HCT116 (cell line): ENCODE results near the gene KLK15. TPM values are rescaled to one million over a fixed set of nuclear protein-coding genes. Genes with fewer than 3 reads are reported as not detected.

ENCODE experiments used
- ATAC-seq: fragments of 200-7000 bp; cut with Tn5 transposase; 2 replicates; pipeline ENCODE4 v1.9.1; 2020; ENCODE audit warnings: mild to moderate bottlenecking, moderate library complexity
- BruUV-seq: library from RNA; stranded (reverse); fragments of 400-500 nt; replicated peaks from 2 replicates; lab custom pipeline; 2021; lab: Mats Ljungman, UMichigan
- CTCF ChIA-PET: fragments of 300-600 bp; sonication (Branson Sonifier 250); formaldehyde crosslinking; loops from one replicate; lab custom pipeline; 2021; ENCODE audit warnings: antibody characterized with exemption; lab: Charles Lee
- POLR2A ChIA-PET: fragments of 300-600, 350-600 bp; sonication (Branson Sonifier 250); formaldehyde crosslinking; loops from one replicate; lab custom pipeline; 2021; ENCODE audit warnings: antibody characterized with exemption; lab: Charles Lee
- RAD21 ChIA-PET, 2 experiments: fragments of 300-600 bp; sonication (Branson Sonifier 250); formaldehyde crosslinking; loops; one replicate each; lab custom pipeline; 2023; ENCODE audit warnings: low total read pairs in 2 of 2; ENCODE audit not compliant: uncharacterized antibody in 2 of 2, unreplicated experiment in 2 of 2, low non-redundant PET in 1 of 2; lab: Charles Lee
- DNase-seq: peaks from one replicate; pipeline ENCODE4 v3.0.0-alpha.2; 2010; ENCODE audit warnings: low read depth, low spot score
- H2AFZ ChIP-seq: fragments of 200-600 bp; shearing (Covaris generic), sonication (generic); 2 replicates; pipeline ENCODE4 v1.6.1; 2017; ENCODE audit warnings: low read depth, mixed run types, mixed read lengths, antibody characterized with exemption, low read length; ENCODE audit not compliant: poor library complexity, severe bottlenecking
- H3K27ac ChIP-seq: 2 replicates; pipeline ENCODE4 v1.5.1; 2012; ENCODE audit warnings: low read depth, low read length
- H3K27me3 ChIP-seq: fragments of 200-600 bp; sonication (generic); 2 replicates; pipeline ENCODE4 v1.6.1; 2016; ENCODE audit warnings: mixed run types, low read length, mixed read lengths; ENCODE audit not compliant: insufficient read depth
- H3K36me3 ChIP-seq, 2 experiments: fragments of 200-500 bp in 1 of 2; fragments of 200-600 bp in 1 of 2; sonication (Bioruptor generic) in 1 of 2; sonication (generic) in 1 of 2; 2 replicates each; pipeline versions ENCODE4 v1.5.1 to v1.6.1; 2014 to 2016; ENCODE audit warnings: low read length in 2 of 2, inconsistent platforms in 1 of 2, mixed read lengths in 1 of 2, mixed run types in 1 of 2; ENCODE audit not compliant: insufficient read depth in 2 of 2, control insufficient read depth in 1 of 2
- H3K4me1 ChIP-seq, 2 experiments: fragments of 200-600 bp in 1 of 2; sonication (generic) in 1 of 2; 2 replicates each; pipeline versions ENCODE4 v1.5.1 to v1.6.1; 2012 to 2017; ENCODE audit warnings: low read length in 2 of 2, inconsistent platforms in 1 of 2, mild to moderate bottlenecking in 1 of 2, mixed read lengths in 1 of 2, mixed run types in 1 of 2, moderate library complexity in 1 of 2; ENCODE audit not compliant: insufficient read depth in 2 of 2, control insufficient read depth in 1 of 2
- H3K4me2 ChIP-seq: fragments of 200-600 bp; sonication (generic); 2 replicates; pipeline ENCODE4 v1.6.1; 2017; ENCODE audit warnings: mixed run types, low read length, mixed read lengths
- H3K4me3 ChIP-seq, 2 experiments: fragments of 200-600 bp in 1 of 2; sonication (generic) in 1 of 2; replicated peaks in 1 of 2; 2 replicates each; pipeline ENCODE4 v1.5.1; 2011 to 2016; ENCODE audit warnings: low read length in 2 of 2, control low read depth in 1 of 2, low read depth in 1 of 2, mild to moderate bottlenecking in 1 of 2, mixed read lengths in 1 of 2, mixed run types in 1 of 2
- H3K79me2 ChIP-seq: fragments of 200-600 bp; sonication (generic); 2 replicates; pipeline ENCODE4 v1.6.1; 2017; ENCODE audit warnings: mild to moderate bottlenecking, mixed run types, low read length, moderate library complexity, mixed read lengths; ENCODE audit not compliant: insufficient read depth
- H3K9ac ChIP-seq: fragments of 200-600 bp; sonication (generic); 2 replicates; pipeline ENCODE4 v1.6.1; 2016; ENCODE audit warnings: low read length, mixed read lengths
- H3K9me2 ChIP-seq: fragments of 200-600 bp; sonication (generic), shearing (Covaris generic); 2 replicates; pipeline ENCODE4 v1.6.1; 2017; ENCODE audit warnings: mixed run types, mild to moderate bottlenecking, moderate library complexity; ENCODE audit not compliant: insufficient read depth
- H3K9me3 ChIP-seq, 2 experiments: fragments of 200-500 bp in 1 of 2; fragments of 200-600 bp in 1 of 2; sonication (Bioruptor generic) in 1 of 2; sonication (generic) in 1 of 2; 2 replicates each; pipeline ENCODE4 v1.6.1; 2014 to 2017; ENCODE audit warnings: low read length in 2 of 2, mixed read lengths in 2 of 2, inconsistent platforms in 1 of 2, low read depth in 1 of 2, mild to moderate bottlenecking in 1 of 2, mixed run types in 1 of 2, moderate library complexity in 1 of 2; ENCODE audit not compliant: control insufficient read depth in 1 of 2, insufficient read depth in 1 of 2
- H4K20me1 ChIP-seq: fragments of 200-600 bp; sonication (generic), shearing (Covaris generic); 2 replicates; pipeline ENCODE4 v1.6.1; 2017; ENCODE audit warnings: mixed run types, mild to moderate bottlenecking, moderate library complexity; ENCODE audit not compliant: insufficient read depth
- CEBPB ChIP-seq: IDR thresholded peaks from 2 replicates; pipeline ENCODE4 v1.6.1; 2012; ENCODE audit warnings: low read depth
- EZH2phosphoT487 ChIP-seq: fragments of 200-600 bp; IDR thresholded peaks from 2 replicates; pipeline ENCODE4 v1.6.1; 2018; ENCODE audit warnings: antibody characterized with exemption, borderline replicate concordance
- MAX ChIP-seq: IDR thresholded peaks from 2 replicates; pipeline ENCODE4 v1.6.1; 2012
- POLR2AphosphoS5 ChIP-seq: IDR thresholded peaks from 2 replicates; pipeline ENCODE4 v1.6.1; 2011; ENCODE audit warnings: mild to moderate bottlenecking, low read depth, low read length, moderate library complexity
- RAD21 ChIP-seq: IDR thresholded peaks from 2 replicates; pipeline ENCODE4 v1.6.1; 2012; ENCODE audit warnings: low read depth, mild to moderate bottlenecking
- intact Hi-C: fragments of 100-400 bp; cut with micrococcal nuclease; formaldehyde crosslinking; loops from 2 replicates; pipeline ENCODE4 v1.10.0; 2022
- total RNA-seq: library from RNA; stranded (reverse); gene quantifications from one replicate; pipeline ENCODE4 v1.2.1, GENCODE V29; 2021; ENCODE audit not compliant: unreplicated experiment
- TF ChIP-seq, protein P1 (sequence below): IDR thresholded peaks from 2 replicates; pipeline ENCODE4 v1.6.1; 2012; ENCODE audit warnings: low read depth
- TF ChIP-seq, protein P2 (sequence below), 3 experiments: fragments of 200-600 bp in 1 of 3; sonication (generic) in 1 of 3; IDR thresholded peaks in 2 of 3; conservative IDR thresholded peaks in 1 of 3; 2 replicates each; pipeline ENCODE4 v1.5.1; 2012 to 2017; ENCODE audit warnings: low read depth in 2 of 3, low read length in 2 of 3, antibody characterized with exemption in 1 of 3, borderline replicate concordance in 1 of 3, control low read depth in 1 of 3, mild to moderate bottlenecking in 1 of 3, mixed read lengths in 1 of 3, mixed run types in 1 of 3, moderate library complexity in 1 of 3; ENCODE audit not compliant: insufficient read depth in 1 of 3
- TF ChIP-seq, protein P3 (sequence below): IDR thresholded peaks from 2 replicates; pipeline ENCODE4 v1.6.1; 2011; ENCODE audit warnings: mild to moderate bottlenecking, low read length, moderate library complexity; ENCODE audit not compliant: insufficient replicate concordance; ENCODE audit errors: extremely low read depth

Gene KLK15
- total RNA-seq, 1 experiment from 2014 or later, result not detected

DNA sequence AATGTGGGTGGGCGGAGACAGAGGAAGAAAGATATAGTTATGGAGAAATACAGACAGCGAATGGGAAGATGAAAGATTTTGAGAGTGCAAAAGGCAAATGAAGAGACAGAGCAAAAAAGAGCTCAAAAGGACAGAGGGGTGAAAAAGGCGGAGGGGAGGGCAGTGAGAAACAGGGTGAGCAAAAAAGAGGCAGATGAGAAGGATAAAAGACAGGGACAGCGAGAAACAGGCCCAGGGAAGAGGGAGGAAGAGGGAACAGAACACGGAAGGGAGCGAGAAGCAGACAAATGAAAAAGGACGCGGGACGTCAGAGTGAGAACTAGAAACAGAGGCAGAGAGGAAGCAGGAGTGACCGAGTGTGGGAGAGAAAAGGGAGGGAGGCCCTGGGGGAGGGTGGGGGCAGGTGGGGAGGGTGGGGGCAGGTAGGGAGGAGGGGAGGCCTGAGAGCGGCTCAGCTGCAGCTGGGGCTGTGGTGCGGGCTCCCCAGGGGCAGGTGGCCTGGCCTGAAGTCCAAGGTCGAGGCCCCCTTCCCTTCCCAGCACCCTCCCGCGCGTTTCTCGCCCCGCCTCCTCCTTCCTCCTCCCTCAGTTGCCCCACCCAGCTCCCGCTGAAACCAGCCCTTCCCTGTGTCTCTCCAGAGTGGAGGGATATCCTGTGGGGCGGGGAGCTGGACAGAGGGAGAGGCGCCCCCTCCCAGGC, 12.7 kb downstream of the KLK15 start:
- ChIA-PET POLR2A (interaction anchor here (0.6 to 1.8 kb wide), 2 partner anchors 16 to 177 kb away, joined by 4 to 12 read pairs; no protein-coding TSS in a partner anchor), RAD21 (interaction anchor here in 1 of 2 experiments (0.5 kb wide), 1 partner anchor 115 kb away, joined by 3 read pairs; no protein-coding TSS in a partner anchor), CTCF (no interaction called here)
- intact Hi-C loops, result no loop called here
- H3K4me2 ChIP-seq, result peak overlapping the region; percentile 76
- H3K36me3 ChIP-seq, result no peaks in the 10 kb centered on the region
- peak overlapping the region; percentile 92 for H2AFZ ChIP-seq
- H3K27me3 ChIP-seq, result no peaks in the 10 kb centered on the region
- peaks cover 24 to 52% of the 10 kb centered on the region in 2 experiments for H3K4me1 ChIP-seq
- no peak for TF ChIP-seq POLR2AphosphoS5
- BruUV-seq, result no TSS peak
- peak; percentile 37; the same call in 1 of the 2 replicates for ATAC-seq
- H3K9me3 ChIP-seq, result no peaks in the 10 kb centered on the region; a peak in 1 of 4 replicates
- H3K79me2 ChIP-seq, result no peaks in the 10 kb centered on the region
- peak overlapping the region in 1 of 2 experiments; percentile 37; a peak in 2 of 4 replicates for H3K4me3 ChIP-seq
- no peaks in the 10 kb centered on the region for H4K20me1 ChIP-seq
- no peak for DNase-seq
- no peak overlapping the region; the same call in 1 of the 2 replicates for H3K27ac ChIP-seq
- H3K9me2 ChIP-seq, result no peaks in the 10 kb centered on the region
- H3K9ac ChIP-seq, result peak overlapping the region; percentile 30; the same call in 1 of the 2 replicates

DNA sequence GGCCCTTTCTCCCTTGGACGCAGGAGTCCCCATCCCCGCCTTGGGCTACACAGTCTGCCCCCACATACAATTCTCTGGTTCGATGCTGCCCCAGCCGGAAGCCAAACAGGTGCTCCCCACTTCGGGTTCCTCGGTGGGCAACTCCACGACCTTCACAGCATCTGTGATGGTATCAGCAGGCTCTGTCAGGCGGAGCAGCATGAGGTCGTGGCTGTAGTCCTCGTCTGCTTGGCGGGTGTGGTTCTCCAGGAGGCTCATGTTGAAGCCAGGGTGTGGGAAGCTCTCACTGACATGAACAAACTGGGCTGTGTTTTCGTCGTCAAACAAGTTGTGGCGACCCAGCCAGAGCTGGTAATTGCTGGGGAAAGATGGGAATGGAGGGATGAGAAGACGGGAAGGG, 13.3 kb downstream of the KLK15 start:
- ChIA-PET CTCF (no interaction called here), RAD21 (interaction anchor here in 1 of 2 experiments (0.5 kb wide), 1 partner anchor 115 kb away, joined by 3 read pairs; no protein-coding TSS in a partner anchor), POLR2A (interaction anchor here (0.6 to 1.8 kb wide), 2 partner anchors 16 to 176 kb away, joined by 4 to 12 read pairs; no protein-coding TSS in a partner anchor)
- Histone ChIP-seq H3K27me3 (no peaks in the 10 kb centered on the region), H3K36me3 (no peaks in the 10 kb centered on the region), H3K79me2 (no peaks in the 10 kb centered on the region), H3K9ac (0 out of 2 replicates have a peak overlapping the region, but pooled peaks have one; percentile 23), H2AFZ (no peak overlapping the region), H3K4me3 (no peak overlapping the region), H3K4me2 (peak overlapping the region; percentile 76), H3K9me2 (no peaks in the 10 kb centered on the region), H3K4me1 (peaks cover 24 to 52% of the 10 kb centered on the region in 2 experiments), H4K20me1 (no peaks in the 10 kb centered on the region), H3K9me3 (peaks cover 0 to 6% of the 10 kb centered on the region in 2 experiments; a peak in 1 of 4 replicates), H3K27ac (no peak overlapping the region)
- DNase-seq (no peak), ATAC-seq (no peak)
- intact Hi-C loops, result no loop called here
- no TSS peak for BruUV-seq
- TF ChIP-seq, protein P1, sequence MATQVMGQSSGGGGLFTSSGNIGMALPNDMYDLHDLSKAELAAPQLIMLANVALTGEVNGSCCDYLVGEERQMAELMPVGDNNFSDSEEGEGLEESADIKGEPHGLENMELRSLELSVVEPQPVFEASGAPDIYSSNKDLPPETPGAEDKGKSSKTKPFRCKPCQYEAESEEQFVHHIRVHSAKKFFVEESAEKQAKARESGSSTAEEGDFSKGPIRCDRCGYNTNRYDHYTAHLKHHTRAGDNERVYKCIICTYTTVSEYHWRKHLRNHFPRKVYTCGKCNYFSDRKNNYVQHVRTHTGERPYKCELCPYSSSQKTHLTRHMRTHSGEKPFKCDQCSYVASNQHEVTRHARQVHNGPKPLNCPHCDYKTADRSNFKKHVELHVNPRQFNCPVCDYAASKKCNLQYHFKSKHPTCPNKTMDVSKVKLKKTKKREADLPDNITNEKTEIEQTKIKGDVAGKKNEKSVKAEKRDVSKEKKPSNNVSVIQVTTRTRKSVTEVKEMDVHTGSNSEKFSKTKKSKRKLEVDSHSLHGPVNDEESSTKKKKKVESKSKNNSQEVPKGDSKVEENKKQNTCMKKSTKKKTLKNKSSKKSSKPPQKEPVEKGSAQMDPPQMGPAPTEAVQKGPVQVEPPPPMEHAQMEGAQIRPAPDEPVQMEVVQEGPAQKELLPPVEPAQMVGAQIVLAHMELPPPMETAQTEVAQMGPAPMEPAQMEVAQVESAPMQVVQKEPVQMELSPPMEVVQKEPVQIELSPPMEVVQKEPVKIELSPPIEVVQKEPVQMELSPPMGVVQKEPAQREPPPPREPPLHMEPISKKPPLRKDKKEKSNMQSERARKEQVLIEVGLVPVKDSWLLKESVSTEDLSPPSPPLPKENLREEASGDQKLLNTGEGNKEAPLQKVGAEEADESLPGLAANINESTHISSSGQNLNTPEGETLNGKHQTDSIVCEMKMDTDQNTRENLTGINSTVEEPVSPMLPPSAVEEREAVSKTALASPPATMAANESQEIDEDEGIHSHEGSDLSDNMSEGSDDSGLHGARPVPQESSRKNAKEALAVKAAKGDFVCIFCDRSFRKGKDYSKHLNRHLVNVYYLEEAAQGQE, result no peak
- no peak; the same call in 1 of the 2 replicates for TF ChIP-seq MAX
- no peak for TF ChIP-seq RAD21
- TF ChIP-seq CEBPB, result no peak
- TF ChIP-seq, protein P2, sequence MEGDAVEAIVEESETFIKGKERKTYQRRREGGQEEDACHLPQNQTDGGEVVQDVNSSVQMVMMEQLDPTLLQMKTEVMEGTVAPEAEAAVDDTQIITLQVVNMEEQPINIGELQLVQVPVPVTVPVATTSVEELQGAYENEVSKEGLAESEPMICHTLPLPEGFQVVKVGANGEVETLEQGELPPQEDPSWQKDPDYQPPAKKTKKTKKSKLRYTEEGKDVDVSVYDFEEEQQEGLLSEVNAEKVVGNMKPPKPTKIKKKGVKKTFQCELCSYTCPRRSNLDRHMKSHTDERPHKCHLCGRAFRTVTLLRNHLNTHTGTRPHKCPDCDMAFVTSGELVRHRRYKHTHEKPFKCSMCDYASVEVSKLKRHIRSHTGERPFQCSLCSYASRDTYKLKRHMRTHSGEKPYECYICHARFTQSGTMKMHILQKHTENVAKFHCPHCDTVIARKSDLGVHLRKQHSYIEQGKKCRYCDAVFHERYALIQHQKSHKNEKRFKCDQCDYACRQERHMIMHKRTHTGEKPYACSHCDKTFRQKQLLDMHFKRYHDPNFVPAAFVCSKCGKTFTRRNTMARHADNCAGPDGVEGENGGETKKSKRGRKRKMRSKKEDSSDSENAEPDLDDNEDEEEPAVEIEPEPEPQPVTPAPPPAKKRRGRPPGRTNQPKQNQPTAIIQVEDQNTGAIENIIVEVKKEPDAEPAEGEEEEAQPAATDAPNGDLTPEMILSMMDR (IDR thresholded peaks at IDR 0.05 in 2 of 3, conservative IDR thresholded peaks at IDR 0.05 in 1 of 3; ENCODE audit: borderline replicate concordance in 1 of 3, insufficient read depth in 1 of 3, low read depth in 2 of 3, low read length in 2 of 3), result no peak
- no peak for TF ChIP-seq EZH2phosphoT487
- TF ChIP-seq, protein P3, sequence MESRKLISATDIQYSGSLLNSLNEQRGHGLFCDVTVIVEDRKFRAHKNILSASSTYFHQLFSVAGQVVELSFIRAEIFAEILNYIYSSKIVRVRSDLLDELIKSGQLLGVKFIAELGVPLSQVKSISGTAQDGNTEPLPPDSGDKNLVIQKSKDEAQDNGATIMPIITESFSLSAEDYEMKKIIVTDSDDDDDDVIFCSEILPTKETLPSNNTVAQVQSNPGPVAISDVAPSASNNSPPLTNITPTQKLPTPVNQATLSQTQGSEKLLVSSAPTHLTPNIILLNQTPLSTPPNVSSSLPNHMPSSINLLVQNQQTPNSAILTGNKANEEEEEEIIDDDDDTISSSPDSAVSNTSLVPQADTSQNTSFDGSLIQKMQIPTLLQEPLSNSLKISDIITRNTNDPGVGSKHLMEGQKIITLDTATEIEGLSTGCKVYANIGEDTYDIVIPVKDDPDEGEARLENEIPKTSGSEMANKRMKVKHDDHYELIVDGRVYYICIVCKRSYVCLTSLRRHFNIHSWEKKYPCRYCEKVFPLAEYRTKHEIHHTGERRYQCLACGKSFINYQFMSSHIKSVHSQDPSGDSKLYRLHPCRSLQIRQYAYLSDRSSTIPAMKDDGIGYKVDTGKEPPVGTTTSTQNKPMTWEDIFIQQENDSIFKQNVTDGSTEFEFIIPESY, result no peak
